ENCODE data around the gene RBM47.

GRCh38 chr4:40423735-40424134, 205.9 kb downstream of the RBM47 start:
- TF ChIP-seq POLR2A (IDR thresholded peaks at IDR 0.05; ENCODE audit: low read length) (no peak), GATA1 (IDR thresholded peaks at IDR 0.05; ENCODE audit: low read depth, low read length) (no peak)
